GM13976 (cell line): ENCODE measurements around the gene ADAM12.

Experiments
- DNase-seq: peaks from one replicate; pipeline ENCODE4 v3.0.0; 2012; ENCODE audit warnings: low spot score
- in situ Hi-C: fragments of 300-500 bp; cut with MboI; formaldehyde crosslinking; loops from one replicate; pipeline ENCODE4 v1.12.0; 2022; ENCODE audit warnings: low sequenced_read_pairs, mixed read lengths, inconsistent platforms; ENCODE audit not compliant: unreplicated experiment
- TF ChIP-seq, protein P1 (sequence below): IDR thresholded peaks from 2 replicates; pipeline ENCODE4 v1.5.1; 2012; ENCODE audit warnings: borderline replicate concordance, mild to moderate bottlenecking; ENCODE audit not compliant: insufficient read depth; ENCODE audit errors: extremely low read depth, missing control alignments, control extremely low read depth

ADAM12 gene

DNA sequence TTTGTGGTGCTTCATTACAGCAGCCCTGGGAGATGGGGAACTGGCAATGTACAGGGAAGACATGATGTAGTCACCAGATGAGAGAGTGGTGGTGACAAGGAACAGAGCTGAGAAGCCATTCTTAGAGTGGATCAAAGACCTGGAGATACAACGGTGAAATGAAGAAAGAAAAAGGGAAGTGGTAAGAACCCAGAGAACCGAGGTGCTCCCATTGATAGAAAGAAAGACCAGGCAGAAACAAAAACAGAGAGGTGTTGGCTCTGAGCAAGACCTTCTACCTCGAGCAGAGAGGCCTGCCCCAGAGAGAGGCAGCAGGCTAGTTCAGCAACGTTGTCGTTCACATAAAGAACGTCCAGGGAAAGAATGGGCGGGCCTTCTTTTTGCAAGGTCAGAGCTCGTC, 186.7 kb downstream of the ADAM12 start:
- in situ Hi-C loops, result no loop called here
- DNase-seq, result no peak
- TF ChIP-seq, protein P1, sequence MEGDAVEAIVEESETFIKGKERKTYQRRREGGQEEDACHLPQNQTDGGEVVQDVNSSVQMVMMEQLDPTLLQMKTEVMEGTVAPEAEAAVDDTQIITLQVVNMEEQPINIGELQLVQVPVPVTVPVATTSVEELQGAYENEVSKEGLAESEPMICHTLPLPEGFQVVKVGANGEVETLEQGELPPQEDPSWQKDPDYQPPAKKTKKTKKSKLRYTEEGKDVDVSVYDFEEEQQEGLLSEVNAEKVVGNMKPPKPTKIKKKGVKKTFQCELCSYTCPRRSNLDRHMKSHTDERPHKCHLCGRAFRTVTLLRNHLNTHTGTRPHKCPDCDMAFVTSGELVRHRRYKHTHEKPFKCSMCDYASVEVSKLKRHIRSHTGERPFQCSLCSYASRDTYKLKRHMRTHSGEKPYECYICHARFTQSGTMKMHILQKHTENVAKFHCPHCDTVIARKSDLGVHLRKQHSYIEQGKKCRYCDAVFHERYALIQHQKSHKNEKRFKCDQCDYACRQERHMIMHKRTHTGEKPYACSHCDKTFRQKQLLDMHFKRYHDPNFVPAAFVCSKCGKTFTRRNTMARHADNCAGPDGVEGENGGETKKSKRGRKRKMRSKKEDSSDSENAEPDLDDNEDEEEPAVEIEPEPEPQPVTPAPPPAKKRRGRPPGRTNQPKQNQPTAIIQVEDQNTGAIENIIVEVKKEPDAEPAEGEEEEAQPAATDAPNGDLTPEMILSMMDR, result no peak

DNA sequence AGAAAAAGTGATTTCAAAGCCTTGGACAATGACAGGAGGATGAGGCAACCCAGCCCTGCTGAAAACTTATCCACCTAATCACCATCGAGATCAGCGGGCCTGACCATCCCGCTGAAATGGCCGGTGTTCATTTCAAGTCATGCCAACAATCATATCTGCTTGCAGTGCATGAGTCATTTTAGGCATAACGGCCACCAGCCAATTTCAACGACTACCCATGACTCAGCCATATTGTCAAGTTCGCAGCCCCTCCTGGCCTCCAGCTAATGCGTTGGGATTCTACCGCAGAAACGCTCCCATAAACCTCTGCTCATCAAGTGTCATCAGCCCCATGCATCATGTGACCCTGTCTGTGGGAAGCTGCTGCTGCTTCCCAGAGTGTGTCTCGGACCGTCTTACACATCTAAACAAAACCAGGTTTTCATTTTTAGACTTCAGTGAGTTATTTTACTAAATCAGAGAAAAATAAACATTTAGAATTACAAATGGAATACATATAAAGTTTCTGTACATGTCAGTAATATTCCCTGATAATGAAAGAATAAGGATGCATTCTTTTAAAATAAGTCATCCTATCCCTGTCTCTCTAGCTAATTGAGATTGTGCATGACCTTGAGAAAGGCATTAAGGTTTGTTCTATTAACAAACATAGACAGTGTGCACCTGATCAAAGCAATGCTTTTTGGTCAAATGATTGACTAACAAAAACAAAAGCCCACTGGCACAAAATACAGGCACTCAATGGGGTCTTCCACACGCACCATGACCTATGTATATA, 188.9 kb downstream of the ADAM12 start:
- TF ChIP-seq, protein P1, result no peak
- in situ Hi-C loops, result no loop called here
- no peak for DNase-seq

DNA sequence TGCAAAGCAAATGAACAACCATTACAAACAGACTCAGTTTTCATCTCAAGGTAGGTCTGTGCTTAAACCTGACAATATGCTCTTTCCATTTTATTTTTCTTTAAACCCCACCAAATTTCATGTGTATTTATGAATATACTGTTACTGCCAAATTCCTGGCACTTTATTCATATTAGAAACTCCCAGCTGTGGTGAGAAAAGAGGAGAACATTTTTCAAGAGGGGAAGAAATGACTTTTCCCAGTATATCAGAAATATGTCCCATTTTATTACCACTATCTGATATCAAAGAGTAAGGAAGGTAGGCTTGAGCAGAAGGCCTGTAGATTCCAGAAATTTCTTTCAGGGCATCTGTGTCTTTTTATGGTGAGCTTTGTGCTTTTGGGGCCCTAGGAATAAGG, 189.6 kb downstream of the ADAM12 start:
- in situ Hi-C loops, result no loop called here
- TF ChIP-seq, protein P1, result no peak
- no peak for DNase-seq

DNA sequence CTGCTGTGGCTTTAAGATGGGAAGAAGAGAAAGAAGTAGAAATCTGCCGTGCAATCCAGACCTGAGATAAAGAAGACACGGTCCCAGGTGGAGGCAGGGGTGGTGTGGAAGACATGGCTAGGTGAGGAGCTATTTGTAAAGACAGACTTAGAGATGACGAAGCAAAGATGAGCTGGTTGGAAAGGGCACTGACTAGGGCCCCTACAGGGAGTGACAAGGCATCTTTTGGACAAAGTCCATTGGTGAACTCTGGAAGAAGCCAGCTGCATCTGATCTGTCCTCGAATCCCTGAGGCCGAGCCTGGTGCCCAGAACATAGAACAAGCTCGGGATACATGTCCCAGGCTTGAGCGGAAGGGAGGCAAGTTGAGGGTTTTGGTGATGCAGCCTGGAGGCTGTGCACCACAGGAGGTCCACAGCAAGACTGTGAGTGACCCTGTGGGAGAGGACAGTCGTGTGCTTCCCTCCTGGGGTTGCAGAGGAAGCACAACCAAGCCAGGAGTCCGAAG, 191.2 kb downstream of the ADAM12 start:
- no peak for DNase-seq
- in situ Hi-C loops, result no loop called here
- TF ChIP-seq, protein P1, result no peak

DNA sequence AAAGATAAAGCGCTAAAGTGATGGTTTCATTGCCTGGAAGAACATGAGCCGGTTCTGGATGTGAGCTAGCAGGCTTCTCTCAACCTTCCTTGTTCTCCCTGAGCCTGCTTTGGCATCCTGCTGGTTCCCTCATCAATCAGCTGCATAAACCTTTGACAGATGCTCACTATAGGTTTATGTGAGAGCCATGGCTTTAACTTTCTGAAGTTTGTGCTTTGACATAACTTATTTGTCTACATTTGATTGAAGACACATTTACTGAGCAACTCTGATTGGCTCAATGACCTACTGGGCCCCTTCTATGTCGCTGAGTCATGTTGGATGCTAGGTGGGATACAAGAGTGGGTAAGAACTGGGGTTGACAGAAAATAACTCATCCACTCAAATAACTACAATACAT, 192.0 kb downstream of the ADAM12 start:
- DNase-seq, result no peak
- in situ Hi-C loops, result no loop called here
- TF ChIP-seq, protein P1, result no peak

DNA sequence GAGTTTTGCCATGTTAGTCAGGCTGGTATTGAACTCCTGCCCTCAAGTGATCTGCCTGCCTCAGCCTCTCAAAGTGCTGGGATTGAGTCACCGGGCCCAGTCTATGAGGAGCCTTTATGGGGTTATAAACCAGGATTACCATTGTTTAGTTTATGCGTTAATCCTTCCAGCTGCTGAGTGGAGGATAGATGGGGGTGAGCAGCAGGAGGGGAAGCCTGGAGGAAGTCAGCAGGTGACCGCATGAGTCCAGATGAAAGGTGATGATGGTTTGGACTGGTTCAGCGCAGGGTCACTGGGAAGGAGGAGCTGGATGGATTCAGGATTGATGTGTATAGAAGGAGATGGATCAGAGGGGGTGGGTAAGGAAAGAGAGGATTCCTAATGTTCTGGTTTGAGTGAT, 197.1 kb downstream of the ADAM12 start:
- TF ChIP-seq, protein P1, result no peak

More for the DNA sequence above, 197.1 kb downstream of the ADAM12 start:
- in situ Hi-C loops, result no loop called here
- DNase-seq, result no peak
